Stimulated activated CD4-positive, alpha-beta T cell treated with anti-CD3 and anti-CD28 coated beads, Interleukin-4, amount 100 ng/mL, for 24 hours (primary cell): ENCODE measurements around the gene BAAT.

ENCODE experiments used
- DNase-seq: peaks from one replicate; pipeline ENCODE4 v3.0.0-alpha.2; 2020

Gene BAAT

GRCh38 chr9:101311758-101312420, 72.9 kb downstream of the BAAT start:
- peak; percentile 18 for DNase-seq

GRCh38 chr9:101311191-101311590, 73.6 kb downstream of the BAAT start:
- no peak for DNase-seq
